Right atrium auricular region (tissue), 2 donors: ENCODE results near the gene HIGD2A. TPM values are rescaled to one million over a fixed set of nuclear protein-coding genes. Genes with fewer than 3 reads are reported as not detected.
A peak's percentile ranks its signal among the peaks of the same experiment; 100 is the strongest.
"Not testable (repeated sequence)": the region's sequence is repeated elsewhere in the genome, so short reads cannot be mapped to it uniquely, and the experiment has no call there.

ENCODE experiments used
- DNase-seq: peaks from one replicate; pipeline ENCODE4 v3.0.0-alpha.2; 2019; ENCODE audit warnings: low spot score
- H3K27ac ChIP-seq, 2 donors: fragments of 200-600 bp; sonication (generic); 1 replicate in 1 of 2; 2 replicates in 1 of 2; pipeline ENCODE4 v1.5.1; 2016 to 2019
- H3K27me3 ChIP-seq, 2 donors: fragments of 200-600 bp; sonication (generic); one replicate each; pipeline versions ENCODE4 v1.5.1 to v1.6.0; 2017 to 2019
- H3K36me3 ChIP-seq: fragments of 200-600 bp; sonication (generic); one replicate; pipeline ENCODE4 v1.5.1; 2016
- H3K4me1 ChIP-seq, 2 donors: fragments of 200-600 bp; sonication (generic); one replicate each; pipeline versions ENCODE4 v1.5.1 to v1.6.0; 2017 to 2019
- H3K4me3 ChIP-seq, 2 donors: fragments of 200-600 bp; sonication (generic); 1 replicate in 1 of 2; 2 replicates in 1 of 2; pipeline ENCODE4 v1.5.1; 2017 to 2019; ENCODE audit warnings: mild to moderate bottlenecking in 1 of 2, moderate library complexity in 1 of 2
- H3K9me3 ChIP-seq, 2 donors: fragments of 200-600 bp; sonication (generic); one replicate each; pipeline ENCODE4 v1.5.1; 2019
- total RNA-seq, 2 donors: library from RNA; depleted of rRNA; stranded (reverse); fragments of >200 nt; gene quantifications; one replicate each; pipeline ENCODE4 v1.1.0, GENCODE V29; 2016
- TF ChIP-seq, protein P1 (sequence below), 2 donors: fragments of 200-600 bp; sonication (generic); IDR thresholded peaks; one replicate each; pipeline ENCODE4 v1.5.1; 2019; ENCODE audit warnings: antibody characterized with exemption in 2 of 2

The HIGD2A gene
- total RNA-seq, 2 donors from 2014 or later = 231 to 249 TPM

DNA sequence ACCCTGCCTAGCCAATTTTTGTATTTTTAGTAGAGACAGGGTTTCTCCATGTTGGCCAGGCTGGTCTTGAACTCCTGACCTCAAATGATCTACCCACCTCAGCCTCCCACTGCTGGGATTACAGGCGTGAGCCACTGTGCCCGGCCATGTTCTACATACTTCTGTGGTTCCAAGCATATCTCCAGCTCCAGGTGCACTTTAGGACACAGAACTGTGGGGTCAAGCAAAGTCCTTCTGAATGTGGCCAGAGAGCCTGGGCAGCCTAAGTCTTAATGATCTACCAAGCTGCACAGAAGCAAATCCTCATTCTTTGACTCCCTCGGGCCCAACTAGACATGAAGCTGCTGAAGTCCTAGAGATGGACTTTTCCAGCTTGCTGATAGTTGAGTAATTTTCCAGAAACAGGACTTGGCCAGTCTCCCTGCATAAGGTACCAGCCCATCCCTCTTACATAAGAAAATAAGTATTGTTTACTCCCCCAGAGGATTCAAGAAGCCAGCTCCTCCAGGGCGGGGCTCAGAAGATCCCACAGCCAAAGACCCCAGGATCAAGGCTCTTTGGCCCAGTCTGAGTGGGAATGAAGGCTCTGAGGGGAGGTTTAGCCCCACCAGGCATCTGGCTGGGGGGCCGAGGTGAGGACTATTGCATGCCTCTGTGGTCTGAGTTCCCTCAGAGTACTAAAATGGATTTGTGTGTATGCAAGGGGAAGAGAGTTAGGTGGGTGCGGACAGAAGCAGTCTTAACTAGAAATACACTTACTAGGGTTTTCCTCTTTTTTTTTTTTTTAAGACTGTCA lies 19.1 kb downstream of the HIGD2A start:
- peaks cover 0 to 42% of the 10 kb centered on the region in 2 donors for H3K4me1 ChIP-seq
- TF ChIP-seq, protein P1, sequence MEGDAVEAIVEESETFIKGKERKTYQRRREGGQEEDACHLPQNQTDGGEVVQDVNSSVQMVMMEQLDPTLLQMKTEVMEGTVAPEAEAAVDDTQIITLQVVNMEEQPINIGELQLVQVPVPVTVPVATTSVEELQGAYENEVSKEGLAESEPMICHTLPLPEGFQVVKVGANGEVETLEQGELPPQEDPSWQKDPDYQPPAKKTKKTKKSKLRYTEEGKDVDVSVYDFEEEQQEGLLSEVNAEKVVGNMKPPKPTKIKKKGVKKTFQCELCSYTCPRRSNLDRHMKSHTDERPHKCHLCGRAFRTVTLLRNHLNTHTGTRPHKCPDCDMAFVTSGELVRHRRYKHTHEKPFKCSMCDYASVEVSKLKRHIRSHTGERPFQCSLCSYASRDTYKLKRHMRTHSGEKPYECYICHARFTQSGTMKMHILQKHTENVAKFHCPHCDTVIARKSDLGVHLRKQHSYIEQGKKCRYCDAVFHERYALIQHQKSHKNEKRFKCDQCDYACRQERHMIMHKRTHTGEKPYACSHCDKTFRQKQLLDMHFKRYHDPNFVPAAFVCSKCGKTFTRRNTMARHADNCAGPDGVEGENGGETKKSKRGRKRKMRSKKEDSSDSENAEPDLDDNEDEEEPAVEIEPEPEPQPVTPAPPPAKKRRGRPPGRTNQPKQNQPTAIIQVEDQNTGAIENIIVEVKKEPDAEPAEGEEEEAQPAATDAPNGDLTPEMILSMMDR (IDR thresholded peaks at IDR 0.05) = no peak
- H3K27ac ChIP-seq = peak overlapping the region; percentile 49 to 58
- H3K36me3 ChIP-seq = peaks cover 42% of the 10 kb centered on the region
- H3K27me3 ChIP-seq = no peaks in the 10 kb centered on the region
- H3K9me3 ChIP-seq = no peaks in the 10 kb centered on the region
- no peak overlapping the region for H3K4me3 ChIP-seq
- no peak for DNase-seq

DNA sequence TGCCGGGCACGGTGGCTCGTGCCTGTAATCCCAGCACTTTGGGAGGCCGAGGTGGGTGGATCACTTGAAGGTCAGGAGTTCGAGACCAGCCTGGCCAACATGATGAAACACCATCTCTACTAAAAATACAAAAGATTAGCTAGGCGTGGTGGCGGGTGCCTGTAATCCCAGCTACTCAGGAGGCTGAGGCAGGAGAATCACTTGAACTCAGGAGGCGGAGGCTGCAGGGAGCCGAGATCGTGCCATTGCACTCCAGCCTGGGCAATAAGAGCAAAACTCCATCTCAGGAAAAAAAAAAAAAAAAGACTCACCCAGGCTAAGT lies 19.7 kb downstream of the HIGD2A start:
- not testable (repeated sequence) for H3K27me3 ChIP-seq, H3K9me3 ChIP-seq, H3K4me3 ChIP-seq, DNase-seq
- peaks cover 42% of the 10 kb centered on the region for H3K36me3 ChIP-seq
- H3K27ac ChIP-seq = peak overlapping the region; percentile 49 to 58
- H3K4me1 ChIP-seq = peaks cover 0 to 42% of the 10 kb centered on the region in 2 donors

DNA sequence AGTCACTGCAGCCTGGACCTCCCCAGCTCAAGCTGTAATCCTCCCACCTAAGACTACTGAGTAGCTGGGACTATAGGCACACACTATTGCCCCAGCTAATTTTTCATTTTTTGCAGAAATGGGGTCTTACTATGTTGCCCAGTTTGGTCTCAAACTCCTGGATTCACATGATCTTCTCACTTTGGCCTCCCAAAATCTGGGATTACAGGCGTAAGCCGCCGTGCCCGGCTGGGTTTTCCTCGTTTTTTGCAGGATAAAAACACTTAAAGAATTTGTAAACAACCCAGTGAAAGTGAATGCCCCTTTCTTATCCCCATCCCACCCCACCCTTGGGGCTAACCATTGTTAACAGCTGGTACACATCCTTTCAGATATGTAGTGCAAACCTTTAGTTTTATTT lies 20.0 kb downstream of the HIGD2A start:
- Histone ChIP-seq H3K9me3 (no peaks in the 10 kb centered on the region), H3K27ac (peak overlapping the region; percentile 2 to 58), H3K27me3 (no peaks in the 10 kb centered on the region), H3K4me1 (peaks cover 0 to 43% of the 10 kb centered on the region in 2 donors), H3K4me3 (no peak overlapping the region), H3K36me3 (peaks cover 42% of the 10 kb centered on the region)
- DNase-seq = no peak
- TF ChIP-seq, protein P1 (IDR thresholded peaks at IDR 0.05) = no peak

DNA sequence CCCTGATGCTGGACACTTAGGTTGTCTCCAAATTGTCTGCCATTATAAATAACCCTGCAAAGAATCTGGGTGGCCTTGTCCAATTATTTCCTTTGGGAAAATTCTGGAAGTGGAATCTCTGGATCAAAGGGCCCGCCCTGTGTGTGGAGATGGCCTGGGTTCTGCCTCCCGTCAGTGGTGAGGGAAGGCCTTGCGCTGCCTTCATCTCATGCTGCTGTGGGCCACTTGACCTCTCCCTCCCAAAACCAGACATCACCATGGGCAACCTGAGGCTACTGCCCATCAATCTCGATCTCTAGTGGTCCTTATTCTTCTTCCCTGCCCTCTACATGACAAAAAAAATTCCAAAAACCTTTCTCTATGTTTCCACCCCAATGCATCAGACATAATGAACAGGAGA lies 21.2 kb downstream of the HIGD2A start:
- no peak for DNase-seq
- Histone ChIP-seq H3K36me3 (peaks cover 40% of the 10 kb centered on the region), H3K4me1 (peaks cover 0 to 55% of the 10 kb centered on the region in 2 donors), H3K4me3 (no peak overlapping the region), H3K27ac (no peak overlapping the region), H3K9me3 (no peaks in the 10 kb centered on the region), H3K27me3 (no peaks in the 10 kb centered on the region)
- TF ChIP-seq, protein P1 (IDR thresholded peaks at IDR 0.05) = no peak

DNA sequence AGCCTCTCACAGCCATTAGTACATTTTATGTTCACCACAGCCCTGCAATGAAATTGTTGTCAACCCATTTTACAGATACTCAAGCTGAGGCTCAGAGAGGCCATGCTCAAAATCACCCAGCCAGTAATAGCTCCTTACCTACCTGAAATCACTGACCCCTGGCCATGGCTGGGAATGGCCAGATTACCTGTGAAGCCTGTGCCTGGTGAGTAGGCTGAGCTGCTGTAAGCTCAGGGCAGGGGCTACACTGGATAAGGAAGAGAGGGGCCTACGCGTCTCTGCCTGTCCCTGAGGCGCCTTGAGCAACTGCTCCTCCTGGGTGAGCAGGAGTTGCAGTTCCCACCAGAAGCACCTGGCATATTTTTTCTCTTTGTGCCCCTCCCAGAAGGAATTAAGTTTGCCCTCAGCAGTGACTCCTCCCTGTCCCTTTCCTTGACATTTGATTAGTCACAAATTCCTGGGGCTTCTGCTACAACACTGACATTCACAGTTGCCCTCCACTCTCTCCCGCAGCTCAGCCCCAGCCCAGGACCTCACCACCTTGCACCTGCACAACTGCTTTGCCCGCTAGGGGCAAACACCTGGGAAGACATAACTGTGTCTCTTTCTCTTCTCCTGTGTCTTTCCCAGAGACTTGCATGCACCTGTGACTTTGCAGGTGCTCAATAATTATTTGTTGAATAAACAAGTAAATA lies 22.1 kb downstream of the HIGD2A start:
- H3K27ac ChIP-seq = no peak overlapping the region
- no peak overlapping the region for H3K4me3 ChIP-seq
- peaks cover 34% of the 10 kb centered on the region for H3K36me3 ChIP-seq
- no peak for DNase-seq
- H3K9me3 ChIP-seq = no peaks in the 10 kb centered on the region
- no peaks in the 10 kb centered on the region for H3K27me3 ChIP-seq
- peaks cover 0 to 64% of the 10 kb centered on the region in 2 donors for H3K4me1 ChIP-seq
- TF ChIP-seq, protein P1 (IDR thresholded peaks at IDR 0.05) = no peak

DNA sequence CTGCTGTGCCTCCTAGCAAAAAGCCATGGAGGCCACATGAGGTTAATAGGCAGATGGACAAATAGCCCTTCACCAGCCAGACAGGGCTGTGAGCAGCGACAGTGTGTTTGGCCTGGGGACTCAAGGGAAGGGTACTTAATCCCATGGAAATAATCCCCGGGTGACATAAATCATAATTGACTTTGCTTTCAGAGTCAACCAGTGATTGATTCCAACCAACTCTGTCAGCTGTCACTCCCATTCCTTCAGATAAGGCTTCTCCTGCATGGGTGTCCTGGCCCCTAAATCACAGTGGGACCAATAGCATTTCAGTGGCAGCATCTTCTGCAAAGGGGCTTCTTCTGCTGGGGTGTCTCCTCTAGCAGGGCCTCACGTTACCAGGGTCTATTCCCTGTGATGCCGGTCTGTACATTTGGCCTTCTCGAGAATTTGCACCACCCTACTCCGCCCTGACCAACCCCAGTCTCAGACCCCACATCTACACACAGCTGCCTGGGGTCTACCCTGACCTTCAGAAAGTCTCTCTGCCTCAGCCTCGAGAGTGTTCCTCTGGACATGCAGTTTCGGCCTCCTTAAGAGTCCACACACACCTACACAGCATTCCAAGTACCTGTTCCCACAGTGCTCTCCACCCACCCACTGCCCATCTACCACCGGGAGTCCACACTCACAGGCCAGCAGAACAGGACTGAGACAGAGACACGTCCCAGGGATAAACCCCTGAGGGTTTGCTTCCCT lies 24.1 kb downstream of the HIGD2A start:
- TF ChIP-seq, protein P1 (IDR thresholded peaks at IDR 0.05) = no peak
- Histone ChIP-seq H3K27me3 (no peaks in the 10 kb centered on the region), H3K36me3 (peaks cover 17% of the 10 kb centered on the region), H3K4me1 (peaks cover 0 to 62% of the 10 kb centered on the region in 2 donors), H3K4me3 (no peak overlapping the region), H3K27ac (peak overlapping the region; percentile 50 to 74), H3K9me3 (no peaks in the 10 kb centered on the region)
- DNase-seq = no peak
